T-helper 2 cell treated with Interferon-gamma antibody and Interleukin-4, amounts not matched to agents 100 ng/mL and 5 ng/mL, for 36 hours (primary cell): ENCODE measurements around the gene ASCC1. TPM values are rescaled to one million over a fixed set of nuclear protein-coding genes. Genes with fewer than 3 reads are reported as not detected.

Experiments
- intact Hi-C: fragments of 100-400 bp; cut with micrococcal nuclease; formaldehyde crosslinking; loops from one replicate; pipeline ENCODE4 v1.15.1; 2023
- total RNA-seq: library from RNA; stranded (reverse); gene quantifications from 2 replicates; pipeline ENCODE4 v1.2.3, GENCODE V29; 2022

ASCC1 gene
- total RNA-seq, result 24.3 and 26.1 TPM in 2 replicates

- intact Hi-C loops, result loop anchor here (1.0 to 5.0 kb wide), 6 partner anchors 32 to 127 kb away; partner anchors contain the start of genes DDIT4 and SPOCK2
Observed at GRCh38 chr10:72215611-72216549, at the start of gene ASCC1, which contains the start of gene ANAPC16. ASCC1 (minus strand) TSS chr10:72216276; CDS start chr10:72213298, 2,978 bp downstream. ANAPC16 (plus strand) TSS chr10:72216012; CDS start chr10:72223915, 7,903 bp downstream.

- intact Hi-C loops, result no loop called here
Observed at GRCh38 chr10:72265508-72265907, 49.4 kb upstream of the ASCC1 start.

GRCh38 chr10:72264536-72264935, 48.5 kb upstream of the ASCC1 start:
- intact Hi-C loops, result loop anchor here (5.0 kb wide), 1 partner anchor 157 kb away; no protein-coding TSS in a partner anchor

GRCh38 chr10:72263613-72264241, 47.7 kb upstream of the ASCC1 start:
- intact Hi-C loops, result loop anchor here (5.0 kb wide), 1 partner anchor 156 kb away; no protein-coding TSS in a partner anchor

- intact Hi-C loops, result loop anchor here (1.0 to 5.0 kb wide), 5 partner anchors 11 to 155 kb away; partner anchors contain the start of genes ANAPC16, ASCC1 and DDIT4
Observed at GRCh38 chr10:72261784-72262404, 45.8 kb upstream of the ASCC1 start.

- intact Hi-C loops, result loop anchor here (1.0 to 5.0 kb wide), 6 partner anchors 12 to 154 kb away; partner anchors contain the start of genes ANAPC16, ASCC1 and DDIT4
Observed at GRCh38 chr10:72260976-72261783, 45.1 kb upstream of the ASCC1 start.

- intact Hi-C loops, result loop anchor here (1.0 to 5.0 kb wide), 2 partner anchors 37 to 153 kb away; no protein-coding TSS in a partner anchor
Observed at GRCh38 chr10:72260239-72260975, 44.3 kb upstream of the ASCC1 start.

GRCh38 chr10:72259491-72260238, 43.6 kb upstream of the ASCC1 start:
- intact Hi-C loops, result loop anchor here (1.0 to 5.0 kb wide), 2 partner anchors 38 to 152 kb away; no protein-coding TSS in a partner anchor

- intact Hi-C loops, result no loop called here
Observed at GRCh38 chr10:72258617-72259016, 42.5 kb upstream of the ASCC1 start.

GRCh38 chr10:72257051-72257892, 41.2 kb upstream of the ASCC1 start:
- intact Hi-C loops, result no loop called here

- intact Hi-C loops, result no loop called here
Observed at GRCh38 chr10:72255977-72256729, 40.1 kb upstream of the ASCC1 start.

- intact Hi-C loops, result no loop called here
Observed at GRCh38 chr10:72254813-72255568, 38.9 kb upstream of the ASCC1 start.

- intact Hi-C loops, result no loop called here
Observed at GRCh38 chr10:72253578-72253977, 37.5 kb upstream of the ASCC1 start.

GRCh38 chr10:72252972-72253371, 36.9 kb upstream of the ASCC1 start:
- intact Hi-C loops, result no loop called here

- intact Hi-C loops, result no loop called here
Observed at GRCh38 chr10:72251635-72252034, 35.6 kb upstream of the ASCC1 start.

- intact Hi-C loops, result no loop called here
Observed at GRCh38 chr10:72250666-72251065, 34.6 kb upstream of the ASCC1 start.
